ENCODE measurements around the gene TPH2.

The TPH2 gene

DNA sequence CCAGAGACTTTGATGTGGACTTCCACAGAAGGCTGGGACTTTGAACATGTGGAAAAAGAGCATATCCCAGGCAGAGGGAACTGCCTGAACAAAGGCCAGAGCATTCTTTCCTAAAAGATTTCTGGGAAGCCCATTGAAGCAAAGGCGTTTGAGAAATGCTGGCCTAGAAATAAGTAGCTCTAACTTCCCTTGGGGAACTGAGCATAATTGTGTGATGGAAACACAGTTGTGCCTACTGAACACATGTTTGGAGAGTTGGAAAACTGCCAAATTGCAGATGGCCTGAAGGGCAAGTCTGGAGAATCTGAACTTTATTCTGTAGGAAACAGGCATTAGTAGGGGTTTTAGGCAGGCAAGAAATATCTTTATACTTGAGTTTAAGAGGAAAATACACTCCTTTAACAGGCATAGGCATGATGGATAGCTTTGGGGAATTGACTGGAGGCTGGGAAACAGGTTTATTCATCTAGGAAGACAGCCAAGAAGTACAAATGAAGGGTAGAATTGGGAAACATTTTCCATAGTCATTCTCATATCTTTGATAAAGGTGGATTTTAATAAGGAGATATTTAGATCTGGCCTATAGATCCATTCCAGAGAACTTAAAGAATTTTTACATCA, 134.1 kb downstream of the TPH2 start:
- no peak overlapping the region for H3K27ac ChIP-seq

DNA sequence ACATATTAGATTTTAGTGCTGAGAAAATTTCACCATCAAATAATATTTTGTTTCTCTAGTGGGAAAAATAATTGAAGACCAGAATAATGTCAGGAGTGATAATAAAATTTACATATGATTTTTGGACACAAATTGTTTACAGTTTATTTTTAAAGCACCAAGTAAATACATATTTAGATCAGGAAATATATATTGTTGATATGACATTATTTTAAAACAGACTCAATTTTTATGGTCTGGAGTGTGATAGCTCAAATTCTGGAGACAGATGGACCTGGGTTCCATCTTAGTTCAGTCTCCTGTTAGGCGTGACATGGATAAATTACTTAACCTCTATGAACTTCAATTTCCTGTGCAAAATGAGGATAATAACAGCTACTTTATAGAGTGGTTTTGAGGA, 135.4 kb downstream of the TPH2 start:
- no peak for TF ChIP-seq ZFX (IDR thresholded peaks at IDR 0.05)
- TF ChIP-seq, protein P1, sequence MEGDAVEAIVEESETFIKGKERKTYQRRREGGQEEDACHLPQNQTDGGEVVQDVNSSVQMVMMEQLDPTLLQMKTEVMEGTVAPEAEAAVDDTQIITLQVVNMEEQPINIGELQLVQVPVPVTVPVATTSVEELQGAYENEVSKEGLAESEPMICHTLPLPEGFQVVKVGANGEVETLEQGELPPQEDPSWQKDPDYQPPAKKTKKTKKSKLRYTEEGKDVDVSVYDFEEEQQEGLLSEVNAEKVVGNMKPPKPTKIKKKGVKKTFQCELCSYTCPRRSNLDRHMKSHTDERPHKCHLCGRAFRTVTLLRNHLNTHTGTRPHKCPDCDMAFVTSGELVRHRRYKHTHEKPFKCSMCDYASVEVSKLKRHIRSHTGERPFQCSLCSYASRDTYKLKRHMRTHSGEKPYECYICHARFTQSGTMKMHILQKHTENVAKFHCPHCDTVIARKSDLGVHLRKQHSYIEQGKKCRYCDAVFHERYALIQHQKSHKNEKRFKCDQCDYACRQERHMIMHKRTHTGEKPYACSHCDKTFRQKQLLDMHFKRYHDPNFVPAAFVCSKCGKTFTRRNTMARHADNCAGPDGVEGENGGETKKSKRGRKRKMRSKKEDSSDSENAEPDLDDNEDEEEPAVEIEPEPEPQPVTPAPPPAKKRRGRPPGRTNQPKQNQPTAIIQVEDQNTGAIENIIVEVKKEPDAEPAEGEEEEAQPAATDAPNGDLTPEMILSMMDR (conservative IDR thresholded peaks at IDR 0.05): no peak
- H3K27ac ChIP-seq: no peak overlapping the region

More for the DNA sequence above, 134.1 kb downstream of the TPH2 start:
- TF ChIP-seq, protein P1 (conservative IDR thresholded peaks at IDR 0.05): no peak
- TF ChIP-seq ZFX (IDR thresholded peaks at IDR 0.05): no peak

DNA sequence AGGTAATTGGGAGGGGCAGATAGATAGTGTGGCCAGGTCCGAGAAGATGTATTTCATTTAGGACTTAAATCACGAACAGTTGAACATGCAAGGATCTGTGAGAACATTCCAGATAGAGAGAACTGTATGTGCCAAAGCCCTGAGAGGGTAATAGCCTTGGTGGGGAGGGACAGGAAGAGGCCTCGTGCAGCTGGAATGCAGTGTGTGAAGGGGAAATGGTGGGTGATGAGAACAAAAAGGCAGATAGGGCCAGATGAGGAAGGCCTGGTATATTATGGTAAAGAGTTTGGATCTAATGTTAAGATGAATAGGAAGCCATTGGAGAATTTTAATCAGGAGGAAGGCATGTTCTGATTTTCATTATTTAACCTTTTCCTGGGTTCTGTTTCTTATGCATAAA, 136.3 kb downstream of the TPH2 start:
- TF ChIP-seq, protein P1 (conservative IDR thresholded peaks at IDR 0.05): no peak
- TF ChIP-seq ZFX (IDR thresholded peaks at IDR 0.05): no peak
- H3K27ac ChIP-seq: no peak overlapping the region

DNA sequence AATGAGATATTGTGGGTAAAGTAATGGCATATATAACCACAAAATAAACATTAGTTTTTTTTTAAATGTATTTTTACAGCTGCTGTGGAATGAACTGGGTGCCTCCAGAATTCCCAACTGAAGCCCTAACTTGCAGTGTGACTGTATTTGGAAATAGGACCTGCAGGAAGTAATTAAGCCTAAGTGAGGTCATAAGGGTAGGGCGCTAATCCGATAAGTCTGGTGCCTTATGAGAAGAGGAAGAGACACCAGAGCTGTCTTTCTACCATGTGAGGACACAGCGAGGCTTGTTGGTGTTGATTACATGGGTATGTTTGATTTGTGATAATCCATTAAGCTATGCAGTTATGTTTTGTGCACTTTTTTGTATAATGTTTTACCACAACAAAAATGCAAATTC, 136.8 kb downstream of the TPH2 start:
- no peak overlapping the region for H3K27ac ChIP-seq
- TF ChIP-seq, protein P1 (conservative IDR thresholded peaks at IDR 0.05): no peak
- no peak for TF ChIP-seq ZFX (IDR thresholded peaks at IDR 0.05)

DNA sequence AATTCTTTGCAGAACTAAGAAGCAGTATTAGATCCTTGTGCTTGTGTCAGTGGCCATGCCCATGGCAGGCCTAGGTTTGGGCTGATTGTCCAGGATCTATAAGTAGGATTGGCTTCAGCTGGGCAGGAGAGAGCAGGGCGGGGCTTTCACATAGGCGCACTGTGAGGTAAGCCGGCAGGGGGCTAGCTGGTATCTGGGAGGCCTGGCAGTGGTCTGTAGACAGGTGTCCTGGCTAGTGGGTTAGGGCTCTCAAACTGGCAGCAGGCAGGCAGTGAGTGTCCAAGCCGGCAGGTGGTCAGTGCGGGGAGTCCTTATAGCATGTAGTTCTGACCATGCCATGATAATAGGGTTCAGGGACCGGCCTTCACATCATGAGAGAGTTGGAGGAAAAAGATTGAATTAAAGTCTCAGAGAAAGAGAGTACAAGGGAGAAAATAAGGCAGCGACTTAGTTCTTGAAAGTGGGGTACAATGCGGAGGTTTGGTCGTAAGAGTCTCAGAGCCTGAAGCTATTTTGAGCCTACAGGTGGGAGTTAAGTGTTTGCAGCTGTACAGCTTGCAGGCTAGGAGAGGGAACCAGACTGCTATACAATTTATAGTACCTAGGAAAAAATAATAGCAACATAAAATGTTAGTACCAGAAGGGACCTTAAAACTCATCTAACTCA, 137.4 kb downstream of the TPH2 start:
- no peak for TF ChIP-seq ZFX (IDR thresholded peaks at IDR 0.05)
- TF ChIP-seq, protein P1 (conservative IDR thresholded peaks at IDR 0.05): no peak
- no peak overlapping the region for H3K27ac ChIP-seq

DNA sequence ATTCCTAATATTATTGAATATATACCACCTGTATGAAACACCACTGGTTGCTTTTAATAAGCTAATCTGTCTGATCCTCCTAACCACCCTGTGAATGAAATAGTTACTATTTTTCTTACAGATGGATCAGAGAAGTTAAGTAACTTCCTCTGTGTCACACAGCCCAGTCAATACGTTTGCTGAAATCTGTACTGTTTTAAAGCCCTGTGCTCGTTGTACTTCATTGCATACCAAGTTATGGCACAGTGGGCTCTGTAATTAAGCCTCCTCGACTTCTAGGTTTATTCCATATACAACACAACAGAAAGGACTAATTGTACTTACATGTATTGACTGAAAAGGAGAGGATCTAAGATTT, 137.9 kb downstream of the TPH2 start:
- TF ChIP-seq, protein P1 (conservative IDR thresholded peaks at IDR 0.05): no peak
- TF ChIP-seq ZFX (IDR thresholded peaks at IDR 0.05): no peak
- no peak overlapping the region for H3K27ac ChIP-seq

DNA sequence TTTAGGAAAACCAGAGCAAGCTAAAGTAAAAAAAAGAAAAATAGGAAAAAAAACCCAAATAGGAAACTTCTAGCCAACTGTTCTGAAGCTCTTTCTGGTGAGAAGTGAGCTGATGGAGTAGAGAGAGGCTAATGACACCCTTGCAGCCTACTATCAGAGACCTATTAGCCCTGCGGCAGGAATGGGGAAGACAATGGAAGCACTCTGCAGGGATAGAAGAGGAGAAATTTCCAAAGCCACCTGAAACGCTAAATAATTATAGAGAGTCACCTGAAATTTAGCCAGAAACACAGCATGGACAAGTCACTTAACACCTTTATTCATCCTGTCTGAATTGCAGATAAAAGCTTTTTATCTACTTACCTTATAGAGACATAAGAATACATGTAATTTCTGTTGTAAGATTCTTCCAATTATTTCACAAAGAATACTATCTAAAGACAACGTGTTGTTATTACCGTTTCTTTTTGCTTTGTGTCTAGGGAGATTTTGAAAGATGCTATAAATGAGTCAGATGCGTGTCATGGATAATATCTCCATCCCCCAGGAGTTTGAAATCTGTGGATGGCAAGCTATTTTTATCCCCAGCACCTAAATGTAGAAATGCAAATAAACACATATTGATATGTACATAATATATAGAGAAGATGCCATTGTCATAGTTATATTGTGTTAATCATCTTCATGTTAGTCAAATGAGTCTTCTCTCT, 138.6 kb downstream of the TPH2 start:
- TF ChIP-seq, protein P1 (conservative IDR thresholded peaks at IDR 0.05): no peak
- no peak overlapping the region for H3K27ac ChIP-seq
